VCaP (cell line): ENCODE results near the gene MTCL1.
"Not testable (repeated sequence)": the region's sequence is repeated elsewhere in the genome, so short reads cannot be mapped to it uniquely, and the experiment has no call there.

Source experiments
- H3K27ac ChIP-seq: fragments of 450-650 bp; 2 replicates; pipeline ENCODE4 v1.5.1; 2017
- TF ChIP-seq, protein P1 (sequence below): fragments of 450-650 bp; conservative IDR thresholded peaks from 2 replicates; pipeline ENCODE4 v1.5.1; 2017; ENCODE audit warnings: mild to moderate bottlenecking, moderate library complexity

MTCL1 gene

GRCh38 chr18:8758466-8758865, 53.1 kb downstream of the MTCL1 start:
- TF ChIP-seq, protein P1, sequence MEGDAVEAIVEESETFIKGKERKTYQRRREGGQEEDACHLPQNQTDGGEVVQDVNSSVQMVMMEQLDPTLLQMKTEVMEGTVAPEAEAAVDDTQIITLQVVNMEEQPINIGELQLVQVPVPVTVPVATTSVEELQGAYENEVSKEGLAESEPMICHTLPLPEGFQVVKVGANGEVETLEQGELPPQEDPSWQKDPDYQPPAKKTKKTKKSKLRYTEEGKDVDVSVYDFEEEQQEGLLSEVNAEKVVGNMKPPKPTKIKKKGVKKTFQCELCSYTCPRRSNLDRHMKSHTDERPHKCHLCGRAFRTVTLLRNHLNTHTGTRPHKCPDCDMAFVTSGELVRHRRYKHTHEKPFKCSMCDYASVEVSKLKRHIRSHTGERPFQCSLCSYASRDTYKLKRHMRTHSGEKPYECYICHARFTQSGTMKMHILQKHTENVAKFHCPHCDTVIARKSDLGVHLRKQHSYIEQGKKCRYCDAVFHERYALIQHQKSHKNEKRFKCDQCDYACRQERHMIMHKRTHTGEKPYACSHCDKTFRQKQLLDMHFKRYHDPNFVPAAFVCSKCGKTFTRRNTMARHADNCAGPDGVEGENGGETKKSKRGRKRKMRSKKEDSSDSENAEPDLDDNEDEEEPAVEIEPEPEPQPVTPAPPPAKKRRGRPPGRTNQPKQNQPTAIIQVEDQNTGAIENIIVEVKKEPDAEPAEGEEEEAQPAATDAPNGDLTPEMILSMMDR, result no peak
- no peak overlapping the region for H3K27ac ChIP-seq

DNA sequence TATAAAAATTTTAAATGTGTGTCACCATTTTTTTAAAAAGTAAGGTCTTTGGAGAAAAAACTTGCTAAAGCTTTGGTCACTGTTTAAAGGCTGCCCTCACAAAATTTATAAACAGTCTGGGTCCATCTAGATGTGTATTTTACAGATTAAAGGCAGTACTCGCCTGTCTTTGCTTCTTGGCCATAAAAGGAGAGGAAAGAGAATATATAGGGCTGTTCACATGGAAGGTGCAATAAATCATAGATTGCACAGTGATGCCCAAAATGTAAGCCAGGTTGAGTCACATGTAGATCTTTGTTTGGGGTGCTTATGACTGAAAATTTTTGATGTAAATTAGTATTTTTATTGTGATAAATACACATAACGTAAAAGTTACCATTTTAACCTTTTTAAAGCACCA, 55.6 kb downstream of the MTCL1 start:
- TF ChIP-seq, protein P1, result no peak
- H3K27ac ChIP-seq, result no peak overlapping the region

GRCh38 chr18:8761535-8761934, 56.2 kb downstream of the MTCL1 start:
- H3K27ac ChIP-seq, result not testable (repeated sequence)

DNA sequence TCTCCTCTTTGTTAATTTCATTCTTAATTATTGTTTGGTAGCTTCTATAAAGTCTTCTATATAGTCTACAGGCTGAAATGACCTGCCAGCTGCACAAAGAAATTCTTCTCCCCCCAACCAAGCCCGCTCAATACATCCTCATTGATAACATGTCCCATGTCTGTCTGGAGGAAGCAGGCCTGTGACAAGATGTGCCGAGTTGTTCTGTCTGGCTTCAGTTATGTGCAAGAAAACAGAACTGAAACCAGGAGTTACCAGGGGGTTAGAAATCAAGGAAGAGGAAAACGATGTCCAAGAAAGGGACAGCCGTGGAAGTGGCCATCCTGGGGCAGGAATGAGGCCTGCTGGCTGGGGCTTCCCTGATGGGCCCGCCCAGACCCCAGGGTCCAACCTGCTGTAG, 57.6 kb downstream of the MTCL1 start:
- H3K27ac ChIP-seq, result no peak overlapping the region
- TF ChIP-seq, protein P1, result no peak

DNA sequence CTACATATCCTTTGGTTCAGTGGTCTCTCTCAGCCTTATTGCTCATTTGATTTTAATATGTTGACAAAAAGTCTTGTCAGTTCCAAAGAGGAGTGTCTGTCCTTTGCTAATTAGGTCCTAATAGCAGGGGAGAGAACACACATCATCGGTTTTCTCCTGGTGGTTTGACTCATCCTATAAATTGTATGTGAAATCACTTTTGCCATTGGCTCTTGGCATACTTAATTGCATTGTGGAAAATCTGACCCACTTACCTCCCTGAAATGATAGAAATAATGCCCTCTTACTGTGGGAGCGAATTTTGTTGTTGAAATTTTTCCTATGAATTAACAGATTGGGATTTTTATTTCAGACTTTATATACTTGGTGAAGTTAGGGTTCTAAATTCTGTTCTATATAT, 58.3 kb downstream of the MTCL1 start:
- H3K27ac ChIP-seq, result no peak overlapping the region
- TF ChIP-seq, protein P1, result no peak

DNA sequence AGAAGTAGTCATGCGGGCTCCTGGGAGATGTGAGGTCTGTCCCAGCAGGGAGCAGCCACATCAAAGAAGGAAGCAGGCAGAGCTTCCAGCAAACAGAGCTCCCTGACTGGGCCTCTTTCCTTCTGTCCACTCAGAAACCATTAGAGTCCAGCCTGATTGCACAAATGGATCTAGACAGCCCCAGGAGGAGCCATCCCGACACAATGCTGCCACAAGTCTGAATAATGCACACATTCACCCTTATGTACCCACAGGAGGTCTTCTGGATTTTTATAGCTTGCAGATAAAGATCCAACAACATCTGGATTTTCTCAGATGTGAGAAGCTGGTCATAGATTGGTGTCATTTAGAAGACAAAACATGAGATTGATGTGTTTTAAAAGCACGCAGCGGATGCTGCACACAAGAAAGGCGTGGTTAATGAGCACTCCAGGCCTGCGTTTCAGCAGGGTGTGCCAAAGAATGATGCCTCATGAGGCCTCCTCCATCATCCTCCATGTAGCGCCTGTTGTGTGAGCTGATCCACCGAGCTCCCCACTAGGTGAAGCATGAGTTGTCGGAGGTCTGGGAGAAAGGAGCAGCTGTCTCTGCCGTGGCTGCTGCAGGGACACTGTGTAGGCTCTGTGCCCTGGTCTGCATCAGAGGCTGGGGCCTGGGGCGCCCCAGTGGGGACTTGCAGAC, 60.6 kb downstream of the MTCL1 start:
- TF ChIP-seq, protein P1, result no peak
- no peak overlapping the region for H3K27ac ChIP-seq

DNA sequence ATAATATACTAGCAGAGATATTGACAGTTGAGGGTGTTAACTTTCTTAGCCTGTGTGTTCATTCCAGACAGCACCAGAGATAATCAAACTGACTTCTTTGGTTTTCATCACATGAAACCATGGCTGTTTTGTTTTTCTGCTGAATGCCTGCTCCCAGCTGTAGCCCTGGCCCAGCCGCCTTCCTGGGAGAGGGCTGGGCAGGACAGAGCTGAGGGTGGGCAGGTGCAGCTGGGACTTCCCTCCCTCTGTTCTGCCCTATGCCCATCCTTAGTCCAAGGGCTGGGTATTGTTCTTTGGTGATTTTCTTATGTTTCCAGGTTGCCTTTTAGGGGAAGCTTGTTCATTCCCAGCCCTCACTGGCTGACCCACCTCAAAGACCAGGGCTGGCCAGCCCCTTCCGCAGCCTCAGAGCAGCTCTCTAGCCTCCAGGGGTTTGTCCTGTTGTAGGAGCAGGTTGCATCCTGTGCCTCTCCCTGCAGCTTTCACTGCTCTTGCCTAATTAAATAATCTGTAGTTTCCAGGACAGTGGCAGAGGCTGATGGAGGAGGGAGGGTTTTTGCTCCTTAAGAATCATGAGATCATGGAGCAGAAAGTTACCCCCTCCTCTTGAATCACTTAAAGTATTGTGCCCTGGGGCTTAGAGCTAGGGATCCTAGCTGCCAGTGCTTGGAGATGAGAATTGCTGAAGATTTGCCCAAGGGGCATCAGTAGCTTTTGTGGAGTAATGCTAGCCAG, 61.4 kb downstream of the MTCL1 start:
- TF ChIP-seq, protein P1, result no peak
- no peak overlapping the region for H3K27ac ChIP-seq

- TF ChIP-seq, protein P1, result no peak
Observed at GRCh38 chr18:8767340-8767739, 62.0 kb downstream of the MTCL1 start.

More at GRCh38 chr18:8767340-8767739, 62.0 kb downstream of the MTCL1 start:
- no peak overlapping the region for H3K27ac ChIP-seq
